Posterior cingulate gyrus (tissue), 11 donors: ENCODE measurements around the gene NAT14.

Experiments
- DNase-seq, 10 donors: peaks; one replicate each; pipeline versions ENCODE4 v3.0.0 to v3.0.0-alpha.2; 2020 to 2021; ENCODE audit warnings: mixed read lengths in 3 of 10
- intact Hi-C: fragments of 100-400 bp; cut with DNase I; formaldehyde crosslinking; loops from one replicate; pipeline ENCODE4 v1.15.1; 2023

Gene NAT14

GRCh38 chr19:55465460-55466240, 19.3 kb upstream of the NAT14 start:
- intact Hi-C loops = loop anchor here (5.0 kb wide), 1 partner anchor 37 kb away; no protein-coding TSS in a partner anchor
- peak in 1 of 10 donors; percentile 77 for DNase-seq

- intact Hi-C loops = loop anchor here (5.0 kb wide), 1 partner anchor 36 kb away; no protein-coding TSS in a partner anchor
- no peak for DNase-seq
Observed at GRCh38 chr19:55466241-55466614, 18.8 kb upstream of the NAT14 start.

- intact Hi-C loops = loop anchor here (5.0 kb wide), 1 partner anchor 35 kb away; no protein-coding TSS in a partner anchor
- peak in 5 of 10 donors; percentile 56 to 94 (median 70) for DNase-seq
Observed at GRCh38 chr19:55467236-55468053, 17.5 kb upstream of the NAT14 start.

- intact Hi-C loops = loop anchor here (5.0 kb wide), 1 partner anchor 34 kb away; no protein-coding TSS in a partner anchor
- no peak for DNase-seq
Observed at GRCh38 chr19:55468054-55468393, 17.0 kb upstream of the NAT14 start.

GRCh38 chr19:55471266-55471665, 13.7 kb upstream of the NAT14 start:
- intact Hi-C loops = no loop called here
- no peak for DNase-seq

GRCh38 chr19:55472463-55472862, 12.5 kb upstream of the NAT14 start:
- no peak for DNase-seq
- intact Hi-C loops = no loop called here

GRCh38 chr19:55473225-55474012, 11.6 kb upstream of the NAT14 start:
- DNase-seq = no peak
- intact Hi-C loops = no loop called here

- intact Hi-C loops = no loop called here
- DNase-seq = no peak
Observed at GRCh38 chr19:55474269-55475265, 10.4 kb upstream of the NAT14 start.

GRCh38 chr19:55476100-55476775, 8.8 kb upstream of the NAT14 start, which contains the start of gene ZNF628:
Gene ZNF628, plus strand, starts transcription at chr19:55476617. Its CDS starts 3,294 bp downstream, at chr19:55479911.
- intact Hi-C loops = no loop called here
- peak; percentile 98 to 100 (median 99) for DNase-seq

- intact Hi-C loops = no loop called here
- no peak for DNase-seq
Observed at GRCh38 chr19:55477905-55478304, 7.1 kb upstream of the NAT14 start.

- no peak for DNase-seq
- intact Hi-C loops = no loop called here
Observed at GRCh38 chr19:55478364-55478763, 6.6 kb upstream of the NAT14 start.

GRCh38 chr19:55479045-55479444, 5.9 kb upstream of the NAT14 start:
- no peak for DNase-seq
- intact Hi-C loops = no loop called here

- no peak for DNase-seq
- intact Hi-C loops = no loop called here
Observed at GRCh38 chr19:55479451-55480230, 5.3 kb upstream of the NAT14 start.

GRCh38 chr19:55481148-55481793, 3.7 kb upstream of the NAT14 start:
- DNase-seq = peak in 1 of 10 donors; percentile 82
- intact Hi-C loops = no loop called here

GRCh38 chr19:55481794-55482155, 3.2 kb upstream of the NAT14 start:
- intact Hi-C loops = no loop called here
- no peak for DNase-seq

GRCh38 chr19:55482156-55482961, 2.6 kb upstream of the NAT14 start:
- intact Hi-C loops = no loop called here
- DNase-seq = peak in 1 of 10 donors; percentile 74
